ENCODE data around the gene SGIP1.

DNA sequence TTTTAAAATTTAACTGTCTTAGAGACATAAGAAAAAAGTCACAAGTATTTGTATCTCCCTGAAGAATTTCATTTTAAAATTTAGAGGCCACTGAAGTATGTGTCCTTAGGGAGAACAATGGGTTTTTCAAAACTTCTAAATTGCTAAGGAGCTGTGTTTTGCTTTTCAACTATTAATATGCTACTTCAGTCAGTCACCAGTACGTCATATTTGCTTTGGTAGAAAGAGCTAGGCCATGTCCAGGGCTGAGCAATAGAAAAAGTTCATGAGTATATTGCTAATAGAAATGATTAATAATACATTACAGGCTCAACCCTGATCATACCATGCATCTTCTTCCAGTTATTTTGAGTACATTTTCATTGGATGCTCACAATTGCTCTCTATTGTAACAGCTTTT, 1.7 kb upstream of the SGIP1 start:
- TF ChIP-seq CREB1 (IDR thresholded peaks at IDR 0.05; ENCODE audit: low read depth) = no peak
- TF ChIP-seq TAF1 (IDR thresholded peaks at IDR 0.05; ENCODE audit: low read depth) = no peak
